Stomach smooth muscle (tissue), 2 donors: ENCODE data around the gene ZNF207.
"Not testable (repeated sequence)": the region's sequence is repeated elsewhere in the genome, so short reads cannot be mapped to it uniquely, and the experiment has no call there.

ENCODE experiments used
- H3K27ac ChIP-seq: one replicate; pipeline ENCODE4 v1.7.0; 2013; ENCODE audit warnings: mild to moderate bottlenecking, low read length, inconsistent platforms
- H3K27me3 ChIP-seq, 2 donors: one replicate each; pipeline ENCODE4 v1.7.0; 2013; ENCODE audit warnings: low read length in 2 of 2; ENCODE audit not compliant: insufficient read depth in 2 of 2, control insufficient read depth in 1 of 2
- H3K36me3 ChIP-seq, 2 donors: one replicate each; pipeline ENCODE4 v1.7.0; 2013; ENCODE audit warnings: low read length in 2 of 2; ENCODE audit not compliant: control insufficient read depth in 2 of 2, insufficient read depth in 2 of 2
- H3K4me1 ChIP-seq: one replicate; pipeline ENCODE4 v1.7.0; 2013; ENCODE audit warnings: low read length; ENCODE audit not compliant: control insufficient read depth, insufficient read depth
- H3K4me3 ChIP-seq, 2 donors: one replicate each; pipeline ENCODE4 v1.7.0; 2013; ENCODE audit warnings: low read length in 2 of 2
- H3K9ac ChIP-seq, 2 donors: one replicate each; pipeline ENCODE4 v1.7.0; 2013; ENCODE audit warnings: low read length in 2 of 2, mild to moderate bottlenecking in 1 of 2
- H3K9me3 ChIP-seq, 2 donors: one replicate each; pipeline ENCODE4 v1.7.0; 2013; ENCODE audit warnings: low read length in 2 of 2; ENCODE audit not compliant: control insufficient read depth in 2 of 2
- donor health status: healthy.
- donor health status: Pancreatic carcinoma.

Gene ZNF207

DNA sequence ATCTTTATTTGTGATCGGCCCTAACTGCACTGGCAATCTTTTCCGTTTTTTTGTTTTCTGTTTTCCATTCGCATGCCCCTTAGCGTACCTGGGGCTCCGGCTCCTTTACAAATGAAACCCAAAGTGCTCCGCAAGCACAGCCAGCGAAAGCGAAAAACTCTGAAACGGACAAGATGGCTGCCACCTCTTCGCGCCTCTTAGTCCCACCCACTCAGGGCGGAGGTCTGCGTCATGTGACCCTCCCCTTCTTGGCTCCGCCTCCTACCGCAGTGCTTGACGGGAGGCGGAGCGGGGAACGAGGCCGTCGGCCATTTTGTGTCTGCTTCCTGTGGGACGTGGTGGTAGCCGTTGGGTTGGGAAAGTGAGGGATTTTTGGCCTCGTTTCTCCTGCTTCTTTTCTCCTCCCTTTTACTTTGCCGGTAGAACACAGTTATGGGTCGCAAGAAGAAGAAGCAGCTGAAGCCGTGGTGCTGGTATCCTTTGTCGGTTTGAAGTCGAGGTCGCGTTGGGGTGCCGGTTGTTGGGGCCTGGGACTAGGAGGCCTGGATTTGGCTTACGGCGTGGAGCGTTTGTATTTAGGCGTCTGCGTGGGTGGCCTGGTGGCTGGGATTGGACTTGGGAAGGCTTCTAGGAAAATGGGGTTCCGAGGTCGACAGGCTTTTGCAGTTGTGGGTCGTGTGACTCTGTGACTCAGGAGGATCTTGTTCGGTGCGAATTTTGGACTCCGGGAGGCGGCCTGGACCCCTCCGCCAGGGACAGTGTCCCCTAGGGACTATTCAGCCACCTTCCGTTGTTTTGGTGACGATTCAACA, at the start of gene ZNF207:
Gene ZNF207, plus strand, starts transcription at position 304 of the 812 bp plus-strand sequence. Its CDS starts 129 bp downstream, at position 433.
- H3K9me3 ChIP-seq: no peaks in the 10 kb centered on the region
- peaks cover 18% of the 10 kb centered on the region for H3K4me1 ChIP-seq
- peak within 1 kb of the TSS; percentile 96 to 100 for H3K4me3 ChIP-seq
- no peaks in the 10 kb centered on the region for H3K27me3 ChIP-seq
- H3K36me3 ChIP-seq: peaks cover 3 to 8% of the 10 kb centered on the region in 2 donors
- H3K27ac ChIP-seq: peak within 1 kb of the TSS; percentile 96
- peak within 1 kb of the TSS; percentile 100 for H3K9ac ChIP-seq

DNA sequence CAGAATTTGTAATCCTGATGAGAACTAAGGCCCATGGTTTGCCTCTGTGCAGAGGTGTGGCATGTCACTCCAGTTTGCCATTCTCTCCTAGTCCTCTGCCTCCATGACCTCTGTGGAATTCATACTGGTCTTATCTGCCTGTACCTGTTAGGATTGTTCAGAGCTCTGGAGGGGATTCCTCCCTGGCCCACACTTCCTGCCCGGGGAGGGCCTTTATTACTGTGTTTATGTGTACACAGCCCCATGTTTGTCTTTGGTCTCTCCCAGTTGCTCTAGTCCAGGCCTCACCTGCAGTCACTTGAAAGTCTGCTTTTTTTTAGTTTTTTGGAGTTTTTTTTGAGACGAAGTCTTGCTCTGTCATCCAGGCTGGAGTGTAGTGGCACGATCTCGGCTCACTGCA, 47.9 kb upstream of the ZNF207 start:
- H3K4me3 ChIP-seq: no peak overlapping the region
- H3K27ac ChIP-seq: no peak overlapping the region
- no peaks in the 10 kb centered on the region for H3K9me3 ChIP-seq
- no peak overlapping the region for H3K9ac ChIP-seq
- H3K4me1 ChIP-seq: no peaks in the 10 kb centered on the region
- no peaks in the 10 kb centered on the region for H3K36me3 ChIP-seq
- no peaks in the 10 kb centered on the region for H3K27me3 ChIP-seq

GRCh38 chr17:32302860-32303649, 46.9 kb upstream of the ZNF207 start:
- Histone ChIP-seq H3K9me3 (no peaks in the 10 kb centered on the region), H3K27me3 (no peaks in the 10 kb centered on the region), H3K9ac (no peak overlapping the region), H3K4me3 (no peak overlapping the region), H3K36me3 (no peaks in the 10 kb centered on the region), H3K27ac (no peak overlapping the region), H3K4me1 (no peaks in the 10 kb centered on the region)

- no peak overlapping the region for H3K9ac ChIP-seq
- H3K9me3 ChIP-seq: no peaks in the 10 kb centered on the region
- H3K4me1 ChIP-seq: no peaks in the 10 kb centered on the region
- H3K36me3 ChIP-seq: no peaks in the 10 kb centered on the region
- no peak overlapping the region for H3K27ac ChIP-seq
- H3K4me3 ChIP-seq: no peak overlapping the region
- H3K27me3 ChIP-seq: no peaks in the 10 kb centered on the region
Measured at GRCh38 chr17:32303781-32304288, 46.1 kb upstream of the ZNF207 start.

- Histone ChIP-seq H3K4me1 (no peaks in the 10 kb centered on the region), H3K36me3 (no peaks in the 10 kb centered on the region), H3K27me3 (no peaks in the 10 kb centered on the region)
Measured at GRCh38 chr17:32305049-32305448, 44.9 kb upstream of the ZNF207 start.

DNA sequence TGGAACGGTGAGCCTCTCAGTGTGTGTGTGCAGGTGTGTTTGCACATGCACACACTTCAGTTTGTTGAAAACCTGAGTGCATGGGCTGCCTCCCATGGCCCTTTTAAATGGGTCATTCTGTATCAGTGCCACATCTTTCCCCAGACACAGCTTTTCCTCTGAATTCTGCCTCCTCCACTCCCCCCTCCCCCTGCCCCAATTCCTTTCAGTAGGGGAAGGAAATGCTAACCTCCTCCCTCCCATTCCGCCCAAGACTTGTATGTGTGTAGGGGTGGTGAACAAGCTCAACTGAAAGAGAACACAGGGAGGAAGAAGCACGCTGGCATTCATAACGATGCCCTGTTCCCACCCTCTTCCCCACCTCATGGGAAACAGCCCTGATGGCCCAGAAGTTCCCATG, 42.3 kb upstream of the ZNF207 start:
- no peak overlapping the region for H3K4me3 ChIP-seq

More at GRCh38 chr17:32305049-32305448, 44.9 kb upstream of the ZNF207 start:
- H3K27ac ChIP-seq: no peak overlapping the region
- H3K4me3 ChIP-seq: no peak overlapping the region
- H3K9ac ChIP-seq: no peak overlapping the region
- no peaks in the 10 kb centered on the region for H3K9me3 ChIP-seq

GRCh38 chr17:32311028-32311536, 38.9 kb upstream of the ZNF207 start:
- H3K27ac ChIP-seq: no peak overlapping the region
- no peaks in the 10 kb centered on the region for H3K9me3 ChIP-seq
- H3K4me3 ChIP-seq: peak overlapping the region; percentile 32 to 59
- H3K4me1 ChIP-seq: no peaks in the 10 kb centered on the region
- H3K9ac ChIP-seq: no peak overlapping the region
- no peaks in the 10 kb centered on the region for H3K36me3 ChIP-seq
- H3K27me3 ChIP-seq: no peaks in the 10 kb centered on the region

More for the DNA sequence above, 42.3 kb upstream of the ZNF207 start:
- no peak overlapping the region for H3K9ac ChIP-seq
- no peak overlapping the region for H3K27ac ChIP-seq
- H3K27me3 ChIP-seq: no peaks in the 10 kb centered on the region
- H3K36me3 ChIP-seq: no peaks in the 10 kb centered on the region
- no peaks in the 10 kb centered on the region for H3K9me3 ChIP-seq
- H3K4me1 ChIP-seq: no peaks in the 10 kb centered on the region

GRCh38 chr17:32314636-32315035, 35.3 kb upstream of the ZNF207 start:
- no peak overlapping the region for H3K27ac ChIP-seq
- H3K36me3 ChIP-seq: no peaks in the 10 kb centered on the region
- no peaks in the 10 kb centered on the region for H3K27me3 ChIP-seq
- no peak overlapping the region for H3K4me3 ChIP-seq
- H3K4me1 ChIP-seq: peaks cover 3% of the 10 kb centered on the region
- no peaks in the 10 kb centered on the region for H3K9me3 ChIP-seq
- H3K9ac ChIP-seq: no peak overlapping the region

DNA sequence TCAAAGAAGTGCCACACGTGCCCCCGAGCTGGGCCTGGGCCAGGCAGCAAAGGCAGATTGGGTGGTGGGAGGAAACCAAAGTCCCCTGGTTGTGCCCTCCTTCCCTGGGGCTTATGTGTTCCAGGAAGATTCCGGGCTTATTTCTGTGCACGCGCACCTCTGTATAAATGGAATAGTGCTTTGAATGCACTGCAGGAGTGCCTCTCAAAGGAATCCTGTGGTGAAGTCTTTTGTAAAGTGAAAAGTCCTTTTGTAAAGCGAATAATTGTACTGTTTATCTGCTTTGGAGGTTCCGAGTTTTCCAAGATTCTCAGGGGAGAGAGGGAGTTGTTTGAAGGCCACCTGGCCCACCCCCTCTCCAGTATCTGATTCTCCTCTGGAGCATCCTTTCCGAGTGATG, 34.8 kb upstream of the ZNF207 start:
- Histone ChIP-seq H3K27me3 (no peaks in the 10 kb centered on the region), H3K4me1 (peaks cover 3% of the 10 kb centered on the region), H3K36me3 (no peaks in the 10 kb centered on the region), H3K9ac (no peak overlapping the region), H3K27ac (no peak overlapping the region), H3K9me3 (no peaks in the 10 kb centered on the region), H3K4me3 (no peak overlapping the region)

DNA sequence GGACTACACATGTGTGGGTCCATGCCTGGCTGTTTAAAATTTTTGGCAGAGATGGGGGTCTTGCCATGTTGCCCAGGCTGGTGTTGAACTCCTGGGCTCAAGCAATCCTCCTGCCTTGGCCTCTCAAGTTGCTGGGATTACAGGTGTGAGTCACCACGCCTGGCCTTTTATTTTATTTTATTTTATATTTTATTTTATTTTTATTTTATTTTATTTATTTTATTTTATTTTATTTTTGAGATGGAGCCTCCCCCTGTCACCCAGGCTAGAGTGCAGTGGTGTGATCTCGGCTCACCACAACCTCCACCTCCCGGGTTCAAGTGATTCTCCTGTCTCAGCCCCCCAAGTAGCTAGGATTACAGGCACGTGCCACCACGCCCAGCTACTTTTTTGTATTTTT, 33.3 kb upstream of the ZNF207 start:
- H3K4me3 ChIP-seq: not testable (repeated sequence)

More for the DNA sequence above, 33.3 kb upstream of the ZNF207 start:
- H3K36me3 ChIP-seq, H3K9ac ChIP-seq, H3K4me1 ChIP-seq, H3K27me3 ChIP-seq, H3K27ac ChIP-seq, H3K9me3 ChIP-seq: not testable (repeated sequence)
